22Rv1 (cell line): ENCODE results near the gene AP2M1.
A peak's percentile ranks its signal among the peaks of the same experiment; 100 is the strongest.

Experiments
- H3K27ac ChIP-seq: fragments of 450-650 bp; 2 replicates; pipeline ENCODE4 v1.5.1; 2017
- CTCF ChIP-seq: fragments of 450-650 bp; IDR thresholded peaks from 2 replicates; pipeline ENCODE4 v1.5.1; 2017; ENCODE audit warnings: mild to moderate bottlenecking
- ZFX ChIP-seq: fragments of 450-650 bp; IDR thresholded peaks from 2 replicates; pipeline ENCODE4 v1.6.1; 2017; ENCODE audit warnings: antibody characterized with exemption, borderline replicate concordance

Gene AP2M1

DNA sequence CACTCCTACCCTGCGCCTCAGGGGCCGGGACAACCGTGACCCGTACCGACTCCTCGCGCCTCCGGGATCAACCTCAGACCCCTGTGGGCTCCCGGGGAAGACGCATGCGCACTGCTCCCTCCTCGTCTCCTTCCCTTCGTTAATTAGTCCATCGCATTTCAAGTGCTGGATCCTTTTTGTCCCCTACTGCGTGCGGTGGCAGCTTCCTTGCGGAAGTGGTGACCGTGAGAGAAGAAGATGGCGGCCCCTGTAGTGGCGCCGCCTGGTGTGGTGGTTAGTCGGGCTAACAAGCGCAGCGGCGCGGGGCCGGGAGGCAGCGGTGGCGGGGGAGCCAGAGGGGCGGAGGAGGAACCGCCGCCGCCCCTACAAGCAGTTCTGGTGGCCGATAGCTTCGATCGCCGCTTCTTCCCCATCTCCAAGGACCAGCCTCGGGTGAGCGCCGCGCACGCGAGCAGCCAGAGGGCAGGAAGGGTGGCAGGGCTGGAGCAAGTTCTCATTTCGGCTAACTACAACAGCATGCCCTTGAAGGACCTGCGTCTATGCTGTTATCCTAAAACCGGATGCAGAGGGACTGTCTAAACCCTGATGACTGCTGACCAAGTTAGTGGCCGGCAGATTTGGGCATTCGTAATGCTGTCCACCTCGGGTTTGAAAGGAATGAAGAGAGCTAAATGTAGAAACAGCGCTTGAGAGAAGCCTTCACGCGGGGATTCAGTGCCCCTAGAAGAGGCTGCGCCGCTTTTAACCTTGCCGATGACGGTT is 39.3 kb upstream of the AP2M1 start, which contains the start of gene EIF2B5:
Gene EIF2B5 (plus strand): TSS at position 210 of the 762 bp plus-strand sequence. CDS start 28 bp downstream, at position 238.
- TF ChIP-seq CTCF (peak; percentile 38), ZFX (no peak)
- H3K27ac ChIP-seq: peak within 1 kb of the TSS; percentile 99

DNA sequence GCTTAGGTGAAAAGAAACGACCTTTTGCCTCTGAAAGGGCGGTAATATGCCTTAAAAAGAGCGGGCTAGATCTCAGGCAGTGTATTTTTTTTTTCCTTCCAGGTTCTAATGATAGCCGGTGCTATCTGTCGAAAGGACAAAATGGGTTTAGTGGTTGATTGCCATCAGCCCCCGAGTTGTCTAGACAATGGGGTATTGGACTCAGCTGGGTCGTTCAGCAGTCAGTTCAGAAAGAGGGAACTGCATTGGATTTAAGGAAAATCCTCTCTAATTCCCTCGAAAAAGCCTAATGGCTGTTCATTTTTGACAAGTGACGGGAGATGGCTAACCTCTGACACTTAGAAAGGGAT is 38.8 kb upstream of the AP2M1 start:
- no peak for TF ChIP-seq CTCF
- no peak for TF ChIP-seq ZFX
- peak overlapping the region; percentile 99 for H3K27ac ChIP-seq

DNA sequence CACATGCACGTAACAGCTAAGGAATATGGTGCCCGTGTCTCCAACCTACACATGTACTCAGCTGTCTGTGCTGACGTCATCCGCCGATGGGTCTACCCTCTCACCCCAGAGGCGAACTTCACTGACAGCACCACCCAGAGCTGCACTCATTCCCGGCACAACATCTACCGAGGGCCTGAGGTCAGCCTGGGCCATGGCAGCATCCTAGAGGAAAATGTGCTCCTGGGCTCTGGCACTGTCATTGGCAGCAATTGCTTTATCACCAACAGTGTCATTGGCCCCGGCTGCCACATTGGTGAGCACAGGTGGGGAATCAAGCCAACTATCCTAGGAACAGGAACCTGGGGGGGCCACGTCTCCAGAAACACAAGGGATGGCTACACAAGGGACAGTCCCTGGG is 34.2 kb upstream of the AP2M1 start:
- H3K27ac ChIP-seq: no peak overlapping the region
- TF ChIP-seq ZFX: no peak
- TF ChIP-seq CTCF: no peak

DNA sequence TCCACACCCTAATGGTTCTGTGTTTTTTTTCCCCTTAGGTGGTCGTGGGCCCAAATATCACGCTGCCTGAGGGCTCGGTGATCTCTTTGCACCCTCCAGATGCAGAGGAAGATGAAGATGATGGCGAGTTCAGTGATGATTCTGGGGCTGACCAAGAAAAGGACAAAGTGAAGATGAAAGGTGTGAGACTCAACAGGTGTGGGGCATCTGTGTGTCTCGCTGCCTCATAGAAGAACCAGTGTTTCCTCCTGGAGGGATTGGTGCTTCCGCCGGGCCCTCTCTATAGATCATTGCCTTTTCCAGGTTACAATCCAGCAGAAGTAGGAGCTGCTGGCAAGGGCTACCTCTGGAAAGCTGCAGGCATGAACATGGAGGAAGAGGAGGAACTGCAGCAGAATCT is 32.5 kb upstream of the AP2M1 start:
- no peak for TF ChIP-seq CTCF
- TF ChIP-seq ZFX: no peak
- H3K27ac ChIP-seq: no peak overlapping the region

DNA sequence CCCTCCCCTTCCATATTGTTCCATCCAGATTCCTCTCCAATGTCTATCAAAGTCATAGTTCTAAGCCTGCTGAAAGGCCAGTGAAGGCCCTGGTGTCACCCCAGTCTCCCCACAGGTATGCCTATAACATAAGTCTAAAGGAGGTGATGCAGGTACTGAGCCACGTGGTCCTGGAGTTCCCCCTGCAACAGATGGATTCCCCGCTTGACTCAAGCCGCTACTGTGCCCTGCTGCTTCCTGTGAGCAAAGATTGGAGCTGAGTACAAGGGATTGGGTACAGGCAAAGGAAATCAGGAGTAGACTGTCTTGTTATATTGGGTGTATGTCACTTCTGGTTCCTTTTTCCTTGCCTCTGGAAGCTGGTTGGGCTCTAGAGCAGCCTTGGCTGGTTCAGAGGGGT is 31.3 kb upstream of the AP2M1 start:
- TF ChIP-seq CTCF (no peak), ZFX (no peak)
- H3K27ac ChIP-seq: no peak overlapping the region

GRCh38 chr3:184144505-184144904 is 30.1 kb upstream of the AP2M1 start:
- no peak for TF ChIP-seq CTCF
- no peak for TF ChIP-seq ZFX
- peak overlapping the region; percentile 52 for H3K27ac ChIP-seq

DNA sequence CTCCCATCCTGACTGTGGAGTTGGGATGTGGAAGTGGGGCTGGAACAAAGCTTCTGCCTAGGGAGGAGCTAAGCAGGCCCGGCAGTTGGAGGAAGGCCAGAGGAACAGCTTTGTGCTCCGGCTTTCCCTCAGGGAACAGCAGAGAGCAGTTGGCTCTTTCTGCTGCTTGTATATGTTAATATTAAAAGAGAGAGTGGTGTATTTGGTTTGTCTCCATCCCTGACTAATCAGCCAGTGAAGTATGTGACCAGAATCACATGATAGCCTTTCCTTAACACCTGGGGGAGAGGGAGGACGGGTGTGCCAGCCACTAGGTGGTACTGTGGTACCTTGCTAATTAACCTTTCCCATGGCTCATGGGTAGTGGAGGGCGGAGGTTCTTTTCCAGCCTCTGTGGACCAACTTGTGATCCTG is 29.5 kb upstream of the AP2M1 start:
- peak overlapping the region; percentile 52 for H3K27ac ChIP-seq

More for the DNA sequence above, 29.5 kb upstream of the AP2M1 start:
- TF ChIP-seq ZFX (no peak), CTCF (peak; percentile 80)
